ENCODE measurements around the gene AIG1. TPM values are rescaled to one million over a fixed set of nuclear protein-coding genes. Genes with fewer than 3 reads are reported as not detected.
A peak's percentile ranks its signal among the peaks of the same experiment; 100 is the strongest.
"Not testable (repeated sequence)": the region's sequence is repeated elsewhere in the genome, so short reads cannot be mapped to it uniquely, and the experiment has no call there.

The AIG1 gene
- total RNA-seq, 1 donor from 2014 or later, result 32.3 TPM

- DNase-seq, result no peak
Observed at GRCh38 chr6:143165315-143165855, 104.7 kb downstream of the AIG1 start.

GRCh38 chr6:143166247-143166695 lies 105.6 kb downstream of the AIG1 start:
- no peak for DNase-seq

- no peak for DNase-seq
Observed at GRCh38 chr6:143167224-143167623, 106.5 kb downstream of the AIG1 start.

GRCh38 chr6:143168396-143168816 lies 107.7 kb downstream of the AIG1 start:
- not testable (repeated sequence) for DNase-seq

- DNase-seq, result no peak
Observed at GRCh38 chr6:143169440-143169839, 108.8 kb downstream of the AIG1 start.

- no peak for DNase-seq
Observed at GRCh38 chr6:143174516-143174915, 113.8 kb downstream of the AIG1 start.

GRCh38 chr6:143174951-143175350 lies 114.3 kb downstream of the AIG1 start:
- DNase-seq, result no peak

- DNase-seq, result no peak
Observed at GRCh38 chr6:143176090-143177021, 115.7 kb downstream of the AIG1 start.

- no peak for DNase-seq
Observed at GRCh38 chr6:143177706-143178105, 117.0 kb downstream of the AIG1 start.

GRCh38 chr6:143179096-143179495 lies 118.4 kb downstream of the AIG1 start:
- no peak for DNase-seq

GRCh38 chr6:143179901-143180612 lies 119.4 kb downstream of the AIG1 start:
- peak; percentile 38 for DNase-seq

- no peak for DNase-seq
Observed at GRCh38 chr6:143180826-143181225, 120.1 kb downstream of the AIG1 start.

GRCh38 chr6:143183666-143184065 lies 123.0 kb downstream of the AIG1 start:
- peak; percentile 53 for DNase-seq

- no peak for DNase-seq
Observed at GRCh38 chr6:143185288-143185687, 124.6 kb downstream of the AIG1 start.

GRCh38 chr6:143187238-143187923 lies 126.7 kb downstream of the AIG1 start:
- peak; percentile 75 for DNase-seq

- DNase-seq, result no peak
Observed at GRCh38 chr6:143188292-143188691, 127.6 kb downstream of the AIG1 start.

GRCh38 chr6:143191361-143191760 lies 130.7 kb downstream of the AIG1 start:
- no peak for DNase-seq

- no peak for DNase-seq
Observed at GRCh38 chr6:143192766-143193165, 132.1 kb downstream of the AIG1 start.

- no peak for DNase-seq
Observed at GRCh38 chr6:143193571-143194094, 132.9 kb downstream of the AIG1 start.

- DNase-seq, result no peak
Observed at GRCh38 chr6:143194095-143194589, 133.5 kb downstream of the AIG1 start.

GRCh38 chr6:143195349-143195845 lies 134.7 kb downstream of the AIG1 start:
- no peak for DNase-seq
